Mesenchymal stem cell (in vitro differentiated cells and primary cell): ENCODE data around the gene TWIST2.

Experiments
- DNase-seq: peaks from one replicate; pipeline ENCODE4 v3.0.0-alpha.2; 2013
- H2AFZ ChIP-seq: one replicate; pipeline ENCODE4 v1.6.1; 2013; ENCODE audit warnings: low read depth, mild to moderate bottlenecking, control low read depth, inconsistent platforms, low read length, moderate library complexity
- H2AK5ac ChIP-seq: 2 replicates; pipeline ENCODE4 v1.6.1; 2013; ENCODE audit warnings: low read length, moderate library complexity, mild to moderate bottlenecking, inconsistent platforms; ENCODE audit not compliant: severe bottlenecking
- H2BK120ac ChIP-seq: one replicate; pipeline ENCODE4 v1.6.1; 2013; ENCODE audit warnings: low read depth, mild to moderate bottlenecking, inconsistent platforms, low read length, moderate library complexity
- H2BK12ac ChIP-seq, 2 experiments: one replicate each; pipeline ENCODE4 v1.6.1; 2013; ENCODE audit warnings: inconsistent platforms in 2 of 2, low read length in 2 of 2, mild to moderate bottlenecking in 2 of 2, moderate library complexity in 2 of 2, control low read depth in 1 of 2
- H2BK15ac ChIP-seq: one replicate; pipeline ENCODE4 v1.6.1; 2013; ENCODE audit warnings: mild to moderate bottlenecking, low read depth, inconsistent platforms; ENCODE audit not compliant: poor library complexity, severe bottlenecking
- H2BK5ac ChIP-seq: 2 replicates; pipeline ENCODE4 v1.6.1; 2013; ENCODE audit warnings: low read depth, mild to moderate bottlenecking, low read length, control low read depth, inconsistent platforms; ENCODE audit not compliant: poor library complexity, severe bottlenecking
- H3K14ac ChIP-seq, 2 experiments: one replicate each; pipeline ENCODE4 v1.6.1; 2013; ENCODE audit warnings: inconsistent platforms in 2 of 2, low read length in 2 of 2, control low read depth in 1 of 2, mild to moderate bottlenecking in 1 of 2, moderate library complexity in 1 of 2
- H3K18ac ChIP-seq, 2 experiments: one replicate each; pipeline ENCODE4 v1.6.1; 2013; ENCODE audit warnings: inconsistent platforms in 2 of 2, low read length in 2 of 2, control low read depth in 1 of 2, low read depth in 1 of 2, mild to moderate bottlenecking in 1 of 2
- H3K23ac ChIP-seq, 2 experiments: one replicate each; pipeline ENCODE4 v1.6.1; 2013; ENCODE audit warnings: inconsistent platforms in 2 of 2, low read length in 2 of 2, mild to moderate bottlenecking in 2 of 2, moderate library complexity in 2 of 2, control low read depth in 1 of 2
- H3K27ac ChIP-seq: 2 replicates; pipeline ENCODE4 v1.5.1; 2013; ENCODE audit warnings: mild to moderate bottlenecking, moderate library complexity, low read length, control low read depth, inconsistent platforms; ENCODE audit not compliant: poor library complexity, severe bottlenecking
- H3K27me3 ChIP-seq, 2 experiments: 2 replicates each; pipeline versions ENCODE4 v1.6.1 to v1.7.0; 2013; ENCODE audit warnings: low read length in 2 of 2, mild to moderate bottlenecking in 2 of 2, moderate library complexity in 2 of 2, control low read depth in 1 of 2, inconsistent platforms in 1 of 2; ENCODE audit not compliant: control insufficient read depth in 1 of 2, insufficient read depth in 1 of 2
- H3K36me3 ChIP-seq, 2 experiments: 2 replicates each; pipeline versions ENCODE4 v1.6.1 to v1.7.0; 2013; ENCODE audit warnings: low read length in 2 of 2, control low read depth in 1 of 2, inconsistent platforms in 1 of 2, low read depth in 1 of 2, mild to moderate bottlenecking in 1 of 2; ENCODE audit not compliant: insufficient read depth in 2 of 2, control insufficient read depth in 1 of 2
- H3K4ac ChIP-seq, 2 experiments: one replicate each; pipeline ENCODE4 v1.6.1; 2013; ENCODE audit warnings: inconsistent platforms in 2 of 2, low read length in 2 of 2, mild to moderate bottlenecking in 2 of 2, moderate library complexity in 2 of 2, control low read depth in 1 of 2, low read depth in 1 of 2
- H3K4me1 ChIP-seq: 2 replicates; pipeline ENCODE4 v1.6.1; 2013; ENCODE audit warnings: low read depth, low read length, control low read depth; ENCODE audit not compliant: control insufficient read depth, insufficient read depth
- H3K4me2 ChIP-seq: 2 replicates; pipeline ENCODE4 v1.6.1; 2013; ENCODE audit warnings: low read length, mild to moderate bottlenecking, inconsistent platforms; ENCODE audit not compliant: poor library complexity, severe bottlenecking
- H3K4me3 ChIP-seq, 2 experiments: 2 replicates each; pipeline versions ENCODE4 v1.5.1 to v1.7.0; 2013; ENCODE audit warnings: low read length in 2 of 2, mild to moderate bottlenecking in 2 of 2, control low read depth in 1 of 2, low read depth in 1 of 2; ENCODE audit not compliant: insufficient read depth in 1 of 2
- H3K79me1 ChIP-seq: replicated peaks from 2 replicates; pipeline ENCODE4 v1.6.1; 2013; ENCODE audit warnings: mild to moderate bottlenecking, control low read depth, low read length, inconsistent platforms; ENCODE audit not compliant: poor library complexity, severe bottlenecking
- H3K9ac ChIP-seq: 2 replicates; pipeline ENCODE4 v1.7.0; 2013; ENCODE audit warnings: mild to moderate bottlenecking, low read length, moderate library complexity
- H3K9me3 ChIP-seq: 2 replicates; pipeline ENCODE4 v1.7.0; 2013; ENCODE audit warnings: mild to moderate bottlenecking, low read length; ENCODE audit not compliant: control insufficient read depth
- H4K8ac ChIP-seq: one replicate; pipeline ENCODE4 v1.6.1; 2013; ENCODE audit warnings: inconsistent platforms, mild to moderate bottlenecking, low read length, moderate library complexity
- H4K91ac ChIP-seq: one replicate; pipeline ENCODE4 v1.6.1; 2013; ENCODE audit warnings: mild to moderate bottlenecking, low read length, inconsistent platforms
- WGBS: methylation state at CpG from one replicate; pipeline ENCODE4 v1.1.7; 2013; ENCODE audit warnings: mixed read lengths; 5-methylcytosine and 5-hydroxymethylcytosine counted together

TWIST2 gene

GRCh38 chr2:238820916-238821315, 27.0 kb upstream of the TWIST2 start:
- H4K91ac ChIP-seq: peak overlapping the region; percentile 20
- peak; percentile 33 for DNase-seq
- peaks cover 0 to 20% of the 10 kb centered on the region in 2 experiments for H3K27me3 ChIP-seq
- H3K36me3 ChIP-seq: no peaks in the 10 kb centered on the region
- WGBS: 43% methylated on average over 6 of the region's 6 CpGs
- peak overlapping the region; percentile 54 for H3K9ac ChIP-seq
- no peaks in the 10 kb centered on the region for H3K4me1 ChIP-seq
- H3K4me3 ChIP-seq: peak overlapping the region in 1 of 2 experiments; percentile 27
- no peak overlapping the region for H2AK5ac ChIP-seq
- H3K14ac ChIP-seq: no peak overlapping the region
- no peak overlapping the region for H3K4ac ChIP-seq
- no peak overlapping the region for H2BK15ac ChIP-seq
- H3K23ac ChIP-seq: no peak overlapping the region
- H3K9me3 ChIP-seq: peaks cover 12% of the 10 kb centered on the region
- H2BK12ac ChIP-seq: no peak overlapping the region
- H2AFZ ChIP-seq: no peak overlapping the region
- H3K18ac ChIP-seq: no peak overlapping the region
- no peak overlapping the region for H3K4me2 ChIP-seq
- H4K8ac ChIP-seq: no peak overlapping the region
- H3K79me1 ChIP-seq: no peaks in the 10 kb centered on the region
- no peak overlapping the region for H3K27ac ChIP-seq
- no peak overlapping the region for H2BK120ac ChIP-seq
- no peak overlapping the region for H2BK5ac ChIP-seq

GRCh38 chr2:238821391-238821790, 26.5 kb upstream of the TWIST2 start:
- no peak overlapping the region for H4K8ac ChIP-seq
- H3K27ac ChIP-seq: no peak overlapping the region
- no peak overlapping the region for H3K23ac ChIP-seq
- peak; percentile 64 for DNase-seq
- peak overlapping the region; percentile 54 for H3K9ac ChIP-seq
- no peak overlapping the region for H4K91ac ChIP-seq
- H3K36me3 ChIP-seq: no peaks in the 10 kb centered on the region
- H3K4ac ChIP-seq: no peak overlapping the region
- no peaks in the 10 kb centered on the region for H3K79me1 ChIP-seq
- no peak overlapping the region for H3K18ac ChIP-seq
- H2BK15ac ChIP-seq: no peak overlapping the region
- no peak overlapping the region for H2BK120ac ChIP-seq
- H2BK12ac ChIP-seq: no peak overlapping the region
- WGBS: 25% methylated on average over 7 of the region's 9 CpGs
- no peak overlapping the region for H3K14ac ChIP-seq
- peaks cover 0 to 17% of the 10 kb centered on the region in 2 experiments for H3K27me3 ChIP-seq
- H3K4me3 ChIP-seq: peak overlapping the region in 1 of 2 experiments; percentile 27
- H2AK5ac ChIP-seq: no peak overlapping the region
- H3K9me3 ChIP-seq: peaks cover 12% of the 10 kb centered on the region
- no peak overlapping the region for H2AFZ ChIP-seq
- H3K4me1 ChIP-seq: no peaks in the 10 kb centered on the region
- H3K4me2 ChIP-seq: no peak overlapping the region
- H2BK5ac ChIP-seq: no peak overlapping the region

- H3K23ac ChIP-seq: no peak overlapping the region
- DNase-seq: no peak
- no peak overlapping the region for H3K9ac ChIP-seq
- peaks cover 12% of the 10 kb centered on the region for H3K9me3 ChIP-seq
- H4K8ac ChIP-seq: no peak overlapping the region
- H3K4me3 ChIP-seq: no peak overlapping the region
- H3K36me3 ChIP-seq: no peaks in the 10 kb centered on the region
- H3K4me1 ChIP-seq: no peaks in the 10 kb centered on the region
- peak overlapping the region; percentile 19 for H2AFZ ChIP-seq
- no peak overlapping the region for H3K4me2 ChIP-seq
- H3K4ac ChIP-seq: no peak overlapping the region
- no peak overlapping the region for H2BK12ac ChIP-seq
- peaks cover 0 to 17% of the 10 kb centered on the region in 2 experiments for H3K27me3 ChIP-seq
- H2AK5ac ChIP-seq: no peak overlapping the region
- H2BK15ac ChIP-seq: no peak overlapping the region
- H3K18ac ChIP-seq: no peak overlapping the region
- H2BK5ac ChIP-seq: no peak overlapping the region
- no peaks in the 10 kb centered on the region for H3K79me1 ChIP-seq
- no peak overlapping the region for H4K91ac ChIP-seq
- no peak overlapping the region for H3K27ac ChIP-seq
- no peak overlapping the region for H3K14ac ChIP-seq
- no peak overlapping the region for H2BK120ac ChIP-seq
- 76% methylated on average over 9 of the region's 10 CpGs for WGBS
Measured at GRCh38 chr2:238821944-238822670, 25.8 kb upstream of the TWIST2 start.

GRCh38 chr2:238822955-238823354, 24.9 kb upstream of the TWIST2 start:
- Histone ChIP-seq H3K9ac (no peak overlapping the region), H3K4me2 (no peak overlapping the region), H4K91ac (no peak overlapping the region), H4K8ac (no peak overlapping the region), H3K4me1 (no peaks in the 10 kb centered on the region), H3K27ac (no peak overlapping the region), H3K14ac (no peak overlapping the region), H2BK5ac (no peak overlapping the region), H3K9me3 (peaks cover 12% of the 10 kb centered on the region), H3K4me3 (no peak overlapping the region), H2AFZ (no peak overlapping the region), H3K4ac (no peak overlapping the region), H2BK15ac (no peak overlapping the region), H2AK5ac (no peak overlapping the region), H3K27me3 (peaks cover 0 to 17% of the 10 kb centered on the region in 2 experiments), H3K36me3 (no peaks in the 10 kb centered on the region), H3K23ac (no peak overlapping the region), H3K18ac (no peak overlapping the region), H2BK120ac (no peak overlapping the region), H2BK12ac (no peak overlapping the region), H3K79me1 (no peaks in the 10 kb centered on the region)
- DNase-seq: no peak
- 50% methylated on average over 1 of the region's 1 CpG for WGBS
